ENCODE results near the gene ASB2. TPM values are rescaled to one million over a fixed set of nuclear protein-coding genes. Genes with fewer than 3 reads are reported as not detected.
A peak's percentile ranks its signal among the peaks of the same experiment; 100 is the strongest.

Gene ASB2
- polyA plus RNA-seq, 1 of the 3 experiments (the other 2 are of a cell fraction), result 0.15 TPM

GRCh38 chr14:94009767-94010166 lies 33.4 kb upstream of the ASB2 start (continued):
- TF ChIP-seq POLR2AphosphoS5 (IDR thresholded peaks at IDR 0.05; ENCODE audit: low read depth, low read length) (no peak), NFIC (IDR thresholded peaks at IDR 0.05; ENCODE audit: borderline replicate concordance) (peak; percentile 69; the same call in 1 of the 2 replicates), TCF12 (IDR thresholded peaks at IDR 0.05) (peak; percentile 90), RFX5 (IDR thresholded peaks at IDR 0.05; ENCODE audit: low read length) (no peak), MXI1 (IDR thresholded peaks at IDR 0.05; ENCODE audit: low read depth, low read length) (no peak), EP300 (IDR thresholded peaks at IDR 0.05; ENCODE audit: borderline replicate concordance in 1 of 2, low read depth in 1 of 2, low read length in 1 of 2) (no peak; a peak in 1 of 4 replicates), IRF3 (IDR thresholded peaks at IDR 0.05; ENCODE audit: low read depth, low read length) (no peak), FOSL2 (IDR thresholded peaks at IDR 0.05; ENCODE audit: borderline replicate concordance, low read depth) (peak; percentile 48; the same call in 1 of the 2 replicates), FOXM1 (IDR thresholded peaks at IDR 0.05; ENCODE audit: low read depth) (no peak)

GRCh38 chr14:94008234-94008633 lies 31.9 kb upstream of the ASB2 start:
- WGBS (ENCODE audit: low lambda C conversion rate), result 59% methylated on average over 3 of the region's 3 CpGs
- Histone ChIP-seq H3K9ac (no peak overlapping the region), H2AFZ (ENCODE audit: low read depth) (no peak overlapping the region), H3K4me1 (ENCODE audit: control insufficient read depth in 1 of 2, insufficient read depth in 2 of 2, low read depth in 1 of 2, low read length in 1 of 2) (peaks cover 0 to 3% of the 10 kb centered on the region in 2 experiments; a peak in 1 of 4 replicates), H3K4me2 (no peak overlapping the region), H3K27me3 (ENCODE audit: insufficient read depth) (no peaks in the 10 kb centered on the region), H3K9me3 (no peaks in the 10 kb centered on the region), H4K20me1 (ENCODE audit: insufficient read depth) (no peaks in the 10 kb centered on the region), H3K36me3 (replicated peaks in 1 of 2; ENCODE audit: control insufficient read depth in 1 of 2, insufficient read depth in 2 of 2, low read length in 1 of 2) (no peaks in the 10 kb centered on the region), H3K79me2 (ENCODE audit: insufficient read depth) (no peaks in the 10 kb centered on the region), H3F3A (replicated peaks; ENCODE audit: insufficient read depth) (no peaks in the 10 kb centered on the region), H3K9me2 (no peaks in the 10 kb centered on the region), H3K4me3 (ENCODE audit: low read depth in 2 of 2, low read length in 1 of 2) (no peak overlapping the region), H3K27ac (ENCODE audit: low read depth in 2 of 2, low read length in 1 of 2) (no peak overlapping the region)
- ChIA-PET CTCF (no interaction called here), POLR2A (no interaction called here)
- TF ChIP-seq PBX3 (IDR thresholded peaks at IDR 0.05), result no peak
- no peak for TF ChIP-seq RXRA (IDR thresholded peaks at IDR 0.05; ENCODE audit: borderline replicate concordance, low read depth)
- no peak for TF ChIP-seq RAD21 (IDR thresholded peaks at IDR 0.05; ENCODE audit: low read length)
- no peak for TF ChIP-seq CHD2 (IDR thresholded peaks at IDR 0.05; ENCODE audit: low read length, partially characterized antibody)
- DNase-seq, result no peak

GRCh38 chr14:94005324-94006073 lies 29.1 kb upstream of the ASB2 start:
- Histone ChIP-seq H3K27me3 (ENCODE audit: insufficient read depth) (no peaks in the 10 kb centered on the region), H3K4me2 (no peak overlapping the region), H4K20me1 (ENCODE audit: insufficient read depth) (no peaks in the 10 kb centered on the region), H3K9me3 (no peaks in the 10 kb centered on the region), H2AFZ (ENCODE audit: low read depth) (no peak overlapping the region), H3K9me2 (no peaks in the 10 kb centered on the region), H3K4me3 (ENCODE audit: low read depth in 2 of 2, low read length in 1 of 2) (no peak overlapping the region), H3K9ac (no peak overlapping the region), H3K79me2 (ENCODE audit: insufficient read depth) (no peaks in the 10 kb centered on the region), H3K36me3 (replicated peaks in 1 of 2; ENCODE audit: control insufficient read depth in 1 of 2, insufficient read depth in 2 of 2, low read length in 1 of 2) (no peaks in the 10 kb centered on the region), H3K4me1 (ENCODE audit: control insufficient read depth in 1 of 2, insufficient read depth in 2 of 2, low read depth in 1 of 2, low read length in 1 of 2) (peaks cover 0 to 5% of the 10 kb centered on the region in 2 experiments; a peak in 1 of 4 replicates), H3K27ac (ENCODE audit: low read depth in 2 of 2, low read length in 1 of 2) (no peak overlapping the region), H3F3A (replicated peaks; ENCODE audit: insufficient read depth) (no peaks in the 10 kb centered on the region)
- peak; percentile 50 for TF ChIP-seq CTCF (IDR thresholded peaks at IDR 0.05)
- TF ChIP-seq RCOR1 (IDR thresholded peaks at IDR 0.05; ENCODE audit: low read length), result no peak
- POLR2A ChIA-PET, result no interaction called here
- DNase-seq, result peak; percentile 56
- 43% methylated on average over 14 of the region's 14 CpGs for WGBS (ENCODE audit: low lambda C conversion rate)
- CTCF ChIA-PET, result interaction anchor here (0.7 to 11.9 kb wide), 9 partner anchors 8 to 85 kb away, joined by 3 to 219 read pairs (median 4); no protein-coding TSS in a partner anchor

Data from SK-N-SH (cell line).